ENCODE measurements around the gene PRND. TPM values are rescaled to one million over a fixed set of nuclear protein-coding genes. Genes with fewer than 3 reads are reported as not detected.

PRND gene, protein sequence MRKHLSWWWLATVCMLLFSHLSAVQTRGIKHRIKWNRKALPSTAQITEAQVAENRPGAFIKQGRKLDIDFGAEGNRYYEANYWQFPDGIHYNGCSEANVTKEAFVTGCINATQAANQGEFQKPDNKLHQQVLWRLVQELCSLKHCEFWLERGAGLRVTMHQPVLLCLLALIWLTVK
- total RNA-seq (not detected), polyA plus RNA-seq (not detected)
- long read RNA-seq, donor 1, result 0 reads
- long read RNA-seq, donor 2, result 0 reads
- long read RNA-seq, donor 3, result 0 reads
- long read RNA-seq, donor 4, result 0 reads

DNA sequence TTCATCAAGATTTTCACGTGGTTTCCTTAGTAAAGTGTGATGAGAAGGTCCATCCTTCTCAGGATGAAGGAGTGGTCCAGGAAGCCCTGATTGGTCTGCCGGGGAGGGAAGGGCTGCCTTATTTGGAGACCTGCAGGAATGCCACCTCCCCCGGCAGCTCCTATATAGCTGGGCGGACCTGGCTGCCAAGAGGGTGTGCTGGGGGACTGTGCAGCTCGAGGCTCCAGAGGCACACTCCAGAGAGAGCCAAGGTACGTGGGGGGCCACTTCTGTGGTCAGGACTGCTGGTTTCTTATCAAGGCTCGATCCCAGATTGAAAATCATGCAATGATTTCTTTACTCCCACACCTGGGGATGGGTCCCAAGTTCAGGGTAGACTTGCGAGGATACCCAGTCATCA, at the start of gene PRND:
Gene PRND, plus strand, starts transcription at position 191 of the 400 bp plus-strand sequence. CDS start 2,643 bp downstream, outside the sequence.
- intact Hi-C loops (cut with DNase I), result loop anchor here in 3 of 4 donors (2.0 kb wide), 2 partner anchors 113 to 115 kb away; no protein-coding TSS in a partner anchor
- no peak for DNase-seq
- H3K4me1 ChIP-seq (ENCODE audit: control insufficient read depth, insufficient read depth, low read length), result no peaks in the 10 kb centered on the region
- H3K9me3 ChIP-seq (ENCODE audit: control insufficient read depth, low read length), result no peaks in the 10 kb centered on the region
- no peaks in the 10 kb centered on the region for H3K27me3 ChIP-seq (ENCODE audit: control insufficient read depth, insufficient read depth)
- 72% methylated on average over 8 of the region's 8 CpGs for WGBS
- no peak for ATAC-seq
- H3K27ac ChIP-seq (ENCODE audit: low read length), result no peak within 1 kb of the TSS
- H3K4me3 ChIP-seq (ENCODE audit: low read length), result no peak within 1 kb of the TSS

DNA sequence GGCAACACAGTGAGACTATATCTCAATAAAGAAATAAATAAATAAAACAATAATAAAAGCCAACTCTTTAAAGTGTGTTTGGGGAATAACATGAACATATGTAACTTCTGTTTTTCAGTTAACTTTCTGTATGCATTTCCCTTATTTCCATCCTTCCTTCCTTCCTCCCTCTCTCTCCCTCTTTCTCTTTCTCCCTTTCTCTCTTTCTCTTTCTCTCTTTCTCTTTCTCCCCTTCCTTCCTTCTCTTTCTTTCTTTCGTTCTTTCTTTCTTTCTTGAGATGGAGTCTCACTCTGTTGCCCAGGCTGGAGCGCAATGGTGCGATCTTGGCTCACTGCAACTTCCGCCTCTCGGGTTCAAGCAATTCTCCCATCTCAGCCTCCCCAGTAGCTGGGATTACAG, 48.8 kb upstream of the PRND start:
- Histone ChIP-seq H3K27me3 (ENCODE audit: control insufficient read depth, insufficient read depth) (no peaks in the 10 kb centered on the region), H3K4me3 (ENCODE audit: low read length) (no peak overlapping the region), H3K4me1 (ENCODE audit: control insufficient read depth, insufficient read depth, low read length) (no peaks in the 10 kb centered on the region), H3K9me3 (ENCODE audit: control insufficient read depth, low read length) (no peaks in the 10 kb centered on the region), H3K27ac (ENCODE audit: low read length) (no peak overlapping the region)
- intact Hi-C loops (cut with DNase I), result no loop called here
- ATAC-seq (no peak), DNase-seq (no peak)
- 98% methylated on average over 5 of the region's 5 CpGs for WGBS

DNA sequence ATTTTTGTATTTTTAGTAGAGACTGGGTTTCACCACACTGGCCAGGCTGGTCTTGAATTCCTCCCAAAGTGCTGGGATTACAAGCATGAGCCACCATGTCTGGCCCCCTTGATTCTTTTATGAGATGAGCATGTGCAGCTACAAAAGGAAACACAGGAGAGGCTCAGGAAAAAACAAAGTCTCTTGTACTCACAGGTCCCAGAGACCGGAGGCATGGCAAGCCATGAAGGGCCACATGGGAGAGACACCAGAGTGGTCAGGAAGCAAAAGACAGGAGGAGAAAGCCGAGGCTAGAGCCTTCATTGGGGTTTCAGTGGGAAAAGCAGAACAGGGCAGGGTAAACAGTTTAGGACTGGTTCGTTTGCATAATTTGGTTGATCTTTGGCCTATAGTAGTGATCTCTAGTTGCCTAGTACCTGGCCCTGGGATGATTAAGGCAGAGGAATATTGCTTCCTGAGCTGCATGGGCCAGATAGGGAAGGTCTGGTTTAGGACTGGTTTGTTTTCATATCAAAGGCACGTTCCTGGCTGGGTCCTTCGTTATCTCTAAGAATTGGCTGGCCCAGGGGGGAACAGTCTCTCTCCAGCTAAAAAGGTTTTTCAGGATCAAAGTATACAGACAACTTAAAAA, 48.2 kb upstream of the PRND start:
- DNase-seq (no peak), ATAC-seq (no peak)
- Histone ChIP-seq H3K4me3 (ENCODE audit: low read length) (no peak overlapping the region), H3K4me1 (ENCODE audit: control insufficient read depth, insufficient read depth, low read length) (no peaks in the 10 kb centered on the region), H3K27me3 (ENCODE audit: control insufficient read depth, insufficient read depth) (no peaks in the 10 kb centered on the region), H3K9me3 (ENCODE audit: control insufficient read depth, low read length) (no peaks in the 10 kb centered on the region), H3K27ac (ENCODE audit: low read length) (no peak overlapping the region)
- 38% methylated on average over 5 of the region's 5 CpGs for WGBS
- intact Hi-C loops (cut with DNase I), result no loop called here

DNA sequence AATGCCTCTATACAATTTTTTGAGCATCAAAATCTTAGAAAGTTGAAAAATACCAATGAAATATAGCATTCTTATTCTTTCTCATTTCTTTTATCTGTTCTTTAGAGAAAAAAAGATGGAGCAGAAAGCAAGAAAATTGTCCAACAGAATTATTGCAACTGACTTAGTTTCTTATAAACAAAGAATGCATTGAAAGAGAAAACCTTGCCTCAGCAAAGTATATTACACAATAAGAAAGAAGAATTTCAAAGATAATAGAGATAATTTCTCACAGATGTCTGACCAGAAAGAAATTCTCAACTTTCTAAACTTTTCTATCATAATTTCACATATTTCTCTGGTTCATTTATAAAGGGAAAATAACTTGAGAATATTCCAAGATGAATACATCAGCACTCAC, 47.0 kb upstream of the PRND start:
- Histone ChIP-seq H3K27ac (ENCODE audit: low read length) (no peak overlapping the region), H3K4me1 (ENCODE audit: control insufficient read depth, insufficient read depth, low read length) (no peaks in the 10 kb centered on the region), H3K9me3 (ENCODE audit: control insufficient read depth, low read length) (no peaks in the 10 kb centered on the region), H3K27me3 (ENCODE audit: control insufficient read depth, insufficient read depth) (no peaks in the 10 kb centered on the region), H3K4me3 (ENCODE audit: low read length) (no peak overlapping the region)
- intact Hi-C loops (cut with DNase I), result no loop called here
- no peak for DNase-seq
- no peak for ATAC-seq

DNA sequence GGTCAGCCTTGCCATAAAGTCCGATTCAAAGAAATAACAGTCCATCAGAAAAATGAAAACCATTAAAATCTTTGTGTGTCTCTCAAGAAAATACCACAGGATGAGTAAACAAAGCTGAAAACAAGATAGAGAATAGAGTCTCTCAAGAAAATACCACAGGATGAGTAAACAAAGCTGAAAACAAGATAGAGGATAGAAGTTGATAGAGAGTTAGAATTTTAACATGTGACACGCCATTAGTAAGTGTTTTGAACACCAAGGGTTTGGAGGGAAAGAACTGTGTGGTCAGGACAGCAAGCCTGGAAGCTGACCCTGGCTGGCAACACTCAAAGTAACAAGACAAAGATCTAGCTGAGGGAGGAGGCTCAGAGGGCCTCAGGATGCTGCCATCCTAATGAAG, 43.9 kb upstream of the PRND start:
- Histone ChIP-seq H3K9me3 (ENCODE audit: control insufficient read depth, low read length) (no peaks in the 10 kb centered on the region), H3K27me3 (ENCODE audit: control insufficient read depth, insufficient read depth) (no peaks in the 10 kb centered on the region), H3K4me3 (ENCODE audit: low read length) (no peak overlapping the region), H3K27ac (ENCODE audit: low read length) (no peak overlapping the region), H3K4me1 (ENCODE audit: control insufficient read depth, insufficient read depth, low read length) (no peaks in the 10 kb centered on the region)
- 86% methylated on average over 2 of the region's 2 CpGs for WGBS
- intact Hi-C loops (cut with DNase I), result no loop called here
- ATAC-seq (no peak), DNase-seq (no peak)

DNA sequence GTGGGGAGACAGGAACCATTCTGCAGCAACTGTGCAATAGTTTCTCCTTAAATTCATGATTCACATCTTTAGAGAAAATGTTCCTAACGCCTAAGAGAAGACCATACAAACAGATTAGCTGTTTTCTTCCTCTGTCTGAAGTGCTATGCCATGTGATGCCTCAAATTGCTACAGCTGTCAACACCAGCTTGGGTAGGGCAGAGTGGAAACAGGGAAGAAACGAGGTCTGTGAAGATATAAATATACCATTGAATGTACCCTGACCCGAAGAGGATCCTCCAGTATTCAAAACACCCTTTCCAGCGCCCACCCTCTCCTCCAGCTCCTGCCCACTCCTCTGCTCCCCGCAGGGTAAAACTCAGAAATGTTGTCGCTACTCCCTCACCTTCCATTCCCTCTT, 40.3 kb upstream of the PRND start:
- Histone ChIP-seq H3K27me3 (ENCODE audit: control insufficient read depth, insufficient read depth) (no peaks in the 10 kb centered on the region), H3K27ac (ENCODE audit: low read length) (peak overlapping the region; percentile 39), H3K4me1 (ENCODE audit: control insufficient read depth, insufficient read depth, low read length) (no peaks in the 10 kb centered on the region), H3K4me3 (ENCODE audit: low read length) (no peak overlapping the region), H3K9me3 (ENCODE audit: control insufficient read depth, low read length) (no peaks in the 10 kb centered on the region)
- ATAC-seq (peak in 1 of 2 donors; percentile 27), DNase-seq (no peak)
- 37% methylated on average over 6 of the region's 6 CpGs for WGBS
- intact Hi-C loops (cut with DNase I), result no loop called here

DNA sequence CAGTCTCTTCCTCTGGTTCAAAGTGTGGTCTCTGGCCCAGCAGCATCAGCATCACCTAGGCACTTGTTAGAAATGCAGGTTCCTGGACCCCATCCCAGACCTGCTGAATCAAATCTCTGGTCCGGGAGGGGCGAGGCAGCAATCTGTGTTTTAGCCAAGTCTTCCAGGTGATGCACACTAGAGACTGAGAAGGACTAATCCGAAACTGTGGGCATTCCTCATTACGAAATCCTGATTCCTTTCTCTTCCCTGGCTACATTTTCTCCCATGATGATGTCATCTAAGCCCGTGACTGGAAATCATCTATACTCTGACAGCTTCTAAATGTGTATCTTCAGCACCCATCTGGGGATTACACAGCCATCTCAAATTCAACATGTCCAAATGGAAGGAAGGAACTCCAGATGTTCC, 39.7 kb upstream of the PRND start:
- no peak overlapping the region for H3K27ac ChIP-seq (ENCODE audit: low read length)
- WGBS, result 47% methylated on average over 5 of the region's 5 CpGs
- no peak for DNase-seq
- no peak for ATAC-seq
- H3K4me3 ChIP-seq (ENCODE audit: low read length), result no peak overlapping the region
- intact Hi-C loops (cut with DNase I), result no loop called here
- no peaks in the 10 kb centered on the region for H3K27me3 ChIP-seq (ENCODE audit: control insufficient read depth, insufficient read depth)
- no peaks in the 10 kb centered on the region for H3K9me3 ChIP-seq (ENCODE audit: control insufficient read depth, low read length)
- no peaks in the 10 kb centered on the region for H3K4me1 ChIP-seq (ENCODE audit: control insufficient read depth, insufficient read depth, low read length)

DNA sequence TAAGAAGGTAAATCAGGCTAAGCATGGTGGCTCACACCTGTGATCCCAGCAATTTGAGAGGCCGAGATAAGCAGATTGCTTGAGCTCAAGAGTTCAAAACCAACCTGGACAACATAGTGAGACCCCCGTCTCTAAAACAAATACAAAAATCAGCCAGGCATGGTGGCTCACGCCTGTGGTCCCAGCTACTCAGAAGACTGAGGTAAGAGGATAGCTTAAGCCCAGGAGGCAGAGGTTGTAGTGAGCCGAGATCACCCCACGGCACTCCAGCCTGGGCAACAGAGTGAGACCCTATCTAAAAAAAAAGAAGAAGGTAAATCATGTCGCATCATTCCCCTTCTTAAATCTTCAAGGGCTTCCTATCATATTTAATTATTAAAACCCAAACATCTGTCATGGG, 39.0 kb upstream of the PRND start:
- Histone ChIP-seq H3K9me3 (ENCODE audit: control insufficient read depth, low read length) (no peaks in the 10 kb centered on the region), H3K27me3 (ENCODE audit: control insufficient read depth, insufficient read depth) (no peaks in the 10 kb centered on the region), H3K27ac (ENCODE audit: low read length) (no peak overlapping the region), H3K4me3 (ENCODE audit: low read length) (no peak overlapping the region), H3K4me1 (ENCODE audit: control insufficient read depth, insufficient read depth, low read length) (no peaks in the 10 kb centered on the region)
- 96% methylated on average over 6 of the region's 6 CpGs for WGBS
- intact Hi-C loops (cut with DNase I), result no loop called here
- no peak for DNase-seq
- no peak for ATAC-seq

DNA sequence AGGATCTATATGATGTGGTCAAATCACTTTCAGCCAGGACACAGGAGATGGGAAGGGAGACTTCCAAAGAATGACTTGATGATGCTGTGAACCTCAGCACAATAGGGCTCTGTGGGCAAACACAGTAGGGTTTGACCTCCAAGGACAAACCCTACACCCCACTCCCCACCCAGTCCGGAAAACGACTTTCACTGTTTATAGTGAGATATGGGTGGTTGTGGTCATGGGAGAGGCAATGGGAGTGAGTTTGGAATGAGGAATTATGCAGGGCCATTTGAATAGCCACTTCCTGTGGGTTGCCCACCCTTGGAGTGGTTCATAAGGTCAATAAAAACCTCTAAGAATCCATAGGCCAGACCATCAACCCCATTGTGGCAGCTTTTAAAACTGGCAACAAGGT, 38.4 kb upstream of the PRND start:
- Histone ChIP-seq H3K9me3 (ENCODE audit: control insufficient read depth, low read length) (no peaks in the 10 kb centered on the region), H3K4me1 (ENCODE audit: control insufficient read depth, insufficient read depth, low read length) (peaks cover 2% of the 10 kb centered on the region), H3K27ac (ENCODE audit: low read length) (no peak overlapping the region), H3K4me3 (ENCODE audit: low read length) (no peak overlapping the region), H3K27me3 (ENCODE audit: control insufficient read depth, insufficient read depth) (no peaks in the 10 kb centered on the region)
- intact Hi-C loops (cut with DNase I), result no loop called here
- no peak for ATAC-seq
- 82% methylated on average over 2 of the region's 2 CpGs for WGBS
- DNase-seq, result no peak

DNA sequence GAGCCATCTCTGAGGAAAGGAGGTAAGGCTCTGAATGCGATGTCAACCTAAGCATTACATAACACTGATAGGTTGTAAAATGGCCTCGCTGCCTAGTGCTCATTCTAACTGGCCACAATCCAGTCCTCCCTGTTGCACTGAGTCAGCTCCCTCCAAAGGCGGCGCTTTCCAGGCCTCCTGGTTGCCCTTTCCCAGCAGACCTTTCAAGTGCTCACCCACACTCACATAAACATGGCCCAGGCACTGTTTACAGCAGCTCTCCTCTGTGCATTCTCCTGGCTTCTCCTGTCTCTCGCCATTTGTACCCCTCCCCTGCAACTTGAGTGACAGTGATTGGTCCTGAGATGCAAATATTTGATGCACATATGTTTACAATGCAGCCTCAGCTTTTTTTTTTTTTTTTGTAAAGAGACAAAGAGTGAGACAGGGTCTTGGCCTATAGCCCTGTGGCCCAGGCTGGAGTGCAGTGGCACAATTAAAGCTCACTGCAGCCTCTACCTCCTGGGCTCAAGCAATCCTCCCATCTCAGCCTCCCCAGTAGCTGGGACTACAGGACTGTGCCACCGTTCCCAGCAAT, 36.8 kb upstream of the PRND start:
- intact Hi-C loops (cut with DNase I), result no loop called here
- Histone ChIP-seq H3K4me3 (ENCODE audit: low read length) (no peak overlapping the region), H3K27ac (ENCODE audit: low read length) (no peak overlapping the region), H3K4me1 (ENCODE audit: control insufficient read depth, insufficient read depth, low read length) (peaks cover 2% of the 10 kb centered on the region), H3K27me3 (ENCODE audit: control insufficient read depth, insufficient read depth) (no peaks in the 10 kb centered on the region), H3K9me3 (ENCODE audit: control insufficient read depth, low read length) (no peaks in the 10 kb centered on the region)
- DNase-seq (no peak), ATAC-seq (no peak)
- 84% methylated on average over 6 of the region's 6 CpGs for WGBS

DNA sequence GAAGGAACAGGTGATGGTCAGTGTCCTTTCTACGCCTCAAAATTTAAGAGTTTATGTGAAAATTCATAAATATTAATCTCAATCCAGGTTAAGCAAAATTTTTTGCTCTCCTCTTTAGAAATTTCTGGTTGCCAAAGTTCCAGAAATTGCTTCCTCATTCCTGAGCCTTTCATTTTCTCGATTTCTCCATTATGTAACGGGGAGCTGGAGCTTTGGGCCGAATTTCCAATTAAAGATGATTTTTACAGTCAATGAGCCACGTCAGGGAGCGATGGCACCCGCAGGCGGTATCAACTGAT, 35.8 kb upstream of the PRND start:
- Histone ChIP-seq H3K4me1 (ENCODE audit: control insufficient read depth, insufficient read depth, low read length) (peaks cover 2% of the 10 kb centered on the region), H3K4me3 (ENCODE audit: low read length) (peak overlapping the region; percentile 98), H3K27ac (ENCODE audit: low read length) (peak overlapping the region; percentile 93), H3K9me3 (ENCODE audit: control insufficient read depth, low read length) (no peaks in the 10 kb centered on the region), H3K27me3 (ENCODE audit: control insufficient read depth, insufficient read depth) (no peaks in the 10 kb centered on the region)
- intact Hi-C loops (cut with DNase I), result no loop called here
- WGBS, result 11% methylated on average over 8 of the region's 8 CpGs
- ATAC-seq (no peak), DNase-seq (no peak)

Data from right cardiac atrium (tissue), 5 donors.